ENCODE measurements around the gene COX5A. TPM values are rescaled to one million over a fixed set of nuclear protein-coding genes. Genes with fewer than 3 reads are reported as not detected.

COX5A gene
- total and polyA plus RNA-seq, 2 of the 4 experiments (the other 2 are of a cell fraction): 39.8 to 141 TPM

GRCh38 chr15:74903676-74904075, 34.2 kb downstream of the COX5A start:
- Histone ChIP-seq H4K8ac (ENCODE audit: low read depth in 2 of 2, low read length in 2 of 2) (no peak overlapping the region), H4K5ac (ENCODE audit: low read depth, low read length) (no peak overlapping the region), H2BK5ac (ENCODE audit: low read depth, low read length, poor library complexity, severe bottlenecking) (no peak overlapping the region), H4K91ac (ENCODE audit: insufficient read depth, low read depth, low read length) (no peak overlapping the region), H3K9ac (ENCODE audit: low read depth, low read length) (no peak overlapping the region), H3K36me3 (ENCODE audit: control insufficient read depth, insufficient read depth, low read length) (peaks cover 38% of the 10 kb centered on the region), H3K14ac (replicated peaks; ENCODE audit: low read depth, low read length) (no peak overlapping the region), H3K23ac (ENCODE audit: low read depth, low read length) (no peak overlapping the region; the same call in 1 of the 2 replicates), H2BK20ac (ENCODE audit: low read depth, low read length) (no peak overlapping the region), H2AFZ (replicated peaks; ENCODE audit: low read length, poor library complexity) (no peak overlapping the region), H2AK5ac (ENCODE audit: low read depth, low read length) (no peak overlapping the region), H3K27me3 (ENCODE audit: control insufficient read depth, insufficient read depth, low read length) (no peaks in the 10 kb centered on the region), H3K4me2 (ENCODE audit: low read depth, low read length) (no peak overlapping the region), H3K56ac (ENCODE audit: extremely low read depth, insufficient read depth, low read length) (no peak overlapping the region), H3K27ac (ENCODE audit: insufficient read depth, low read length) (no peak overlapping the region), H3K9me3 (ENCODE audit: control insufficient read depth, insufficient read depth, low read length) (no peaks in the 10 kb centered on the region), H2BK15ac (ENCODE audit: low read depth, low read length) (no peak overlapping the region), H2BK120ac (ENCODE audit: low read depth, low read length) (no peak overlapping the region), H3K9me1 (ENCODE audit: insufficient read depth, low read length) (peaks cover 4% of the 10 kb centered on the region), H4K20me1 (ENCODE audit: insufficient read depth, low read length) (peaks cover 13% of the 10 kb centered on the region), H3K79me1 (ENCODE audit: low read depth in 1 of 2, low read length in 2 of 2) (peaks cover 34 to 71% of the 10 kb centered on the region in 2 experiments), H3K4me3 (ENCODE audit: insufficient read depth, low read depth, low read length) (no peak overlapping the region), H3K4me1 (ENCODE audit: control insufficient read depth, insufficient read depth, low read length) (peaks cover 13% of the 10 kb centered on the region), H2AK9ac (replicated peaks; ENCODE audit: low read depth, low read length, poor library complexity) (peak overlapping the region; percentile 23), H3K18ac (ENCODE audit: low read depth, low read length) (no peak overlapping the region), H3K4ac (ENCODE audit: low read depth, low read length) (no peak overlapping the region)
- ChIA-PET CTCF (no interaction called here), POLR2A (ENCODE audit: unreplicated experiment) (no interaction called here)
- dilution Hi-C loops (cut with HindIII; ENCODE audit: low sequenced_read_pairs, unreplicated experiment): no loop called here
- BruUV-seq (replicated peaks): no TSS peak
- no CpG with 5 or more reads among the region's 1 CpG for WGBS, 2 experiments (ENCODE audit: extremely low coverage in 2 of 2, insufficient read length in 1 of 2)
- no peak for ATAC-seq (ENCODE audit: low read depth)
- peak; percentile 37 for DNase-seq
- in situ Hi-C loops (cut with MboI; ENCODE audit: low sequenced_read_pairs): no loop called here
- TF ChIP-seq MXI1 (IDR thresholded peaks at IDR 0.05; ENCODE audit: borderline replicate concordance, low read depth, low read length): no peak
- TF ChIP-seq BHLHE40 (IDR thresholded peaks at IDR 0.05; ENCODE audit: low read depth, low read length): no peak
- TF ChIP-seq CTCF (conservative IDR thresholded peaks at IDR 0.05; ENCODE audit: low read depth, low read length): no peak
- TF ChIP-seq SMC3 (IDR thresholded peaks at IDR 0.05; ENCODE audit: low read depth, low read length): no peak
- no peak for TF ChIP-seq NFE2L2 (IDR thresholded peaks at IDR 0.05; ENCODE audit: low read depth, low read length)
- TF ChIP-seq RCOR1 (IDR thresholded peaks at IDR 0.05; ENCODE audit: insufficient replicate concordance, low read length): no peak
- TF ChIP-seq USF2 (IDR thresholded peaks at IDR 0.05; ENCODE audit: low read depth, low read length): no peak
- TF ChIP-seq CHD1 (IDR thresholded peaks at IDR 0.05; ENCODE audit: low read depth, low read length): no peak
- TF ChIP-seq RAD21 (IDR thresholded peaks at IDR 0.05; ENCODE audit: low read length): no peak
- TF ChIP-seq MAZ (IDR thresholded peaks at IDR 0.05; ENCODE audit: borderline replicate concordance, low read depth, low read length): no peak
- TF ChIP-seq ELK1 (IDR thresholded peaks at IDR 0.05; ENCODE audit: borderline replicate concordance, low read depth, low read length): no peak
- no peak for TF ChIP-seq RFX5 (IDR thresholded peaks at IDR 0.05; ENCODE audit: low read depth, low read length)
- no peak for TF ChIP-seq MAFK (IDR thresholded peaks at IDR 0.05; ENCODE audit: low read depth, low read length)
- TF ChIP-seq FOS (IDR thresholded peaks at IDR 0.05; ENCODE audit: low read depth, low read length): no peak
- intact Hi-C loops (cut with micrococcal nuclease): loop anchor here (1.0 kb wide), 1 partner anchor 13 kb away; the partner anchor contains the start of gene MPI
